Keratinocyte (primary cell): ENCODE data around the gene ANKRD42. TPM values are rescaled to one million over a fixed set of nuclear protein-coding genes. Genes with fewer than 3 reads are reported as not detected.

Experiments used
- DNase-seq: peaks from one replicate; pipeline ENCODE4 v3.0.0-alpha.2; 2011; ENCODE audit warnings: low read depth, missing footprints, low spot score
- FAIRE-seq: peaks from 2 replicates; lab custom pipeline; 2011; peaks lifted over from hg19 to GRCh38; lab: Jason Lieb, UNC
- H2AFZ ChIP-seq: 2 replicates; pipeline ENCODE4 v1.6.0; 2012; ENCODE audit warnings: low read length, control low read depth, inconsistent platforms; ENCODE audit not compliant: control insufficient read depth
- H3K27ac ChIP-seq: 2 replicates; pipeline ENCODE4 v1.5.1; 2011; ENCODE audit warnings: low read length; ENCODE audit not compliant: control insufficient read depth, insufficient read depth
- H3K27me3 ChIP-seq: 3 replicates; pipeline ENCODE4 v1.6.0; 2011; ENCODE audit warnings: low read length; ENCODE audit not compliant: control insufficient read depth, insufficient read depth; ENCODE audit errors: extremely low read depth
- H3K36me3 ChIP-seq, 2 experiments: 2 replicates in 1 of 2; 3 replicates in 1 of 2; pipeline ENCODE4 v1.5.1; 2011; ENCODE audit warnings: low read length in 2 of 2, mild to moderate bottlenecking in 1 of 2; ENCODE audit not compliant: control insufficient read depth in 2 of 2, insufficient read depth in 2 of 2; ENCODE audit errors: extremely low read depth in 1 of 2
- H3K4me1 ChIP-seq: 3 replicates; pipeline ENCODE4 v1.5.1; 2011; ENCODE audit warnings: low read length; ENCODE audit not compliant: control insufficient read depth, insufficient read depth; ENCODE audit errors: extremely low read depth
- H3K4me2 ChIP-seq: 3 replicates; pipeline ENCODE4 v1.6.0; 2011; ENCODE audit warnings: low read depth, low read length; ENCODE audit not compliant: control insufficient read depth, insufficient read depth; ENCODE audit errors: extremely low read depth
- H3K4me3 ChIP-seq, 3 experiments: fragments of 200-600 bp in 1 of 3; sonication (generic) in 1 of 3; 2 replicates in 2 of 3; 3 replicates in 1 of 3; pipeline ENCODE4 v1.5.1; 2011 to 2016; ENCODE audit warnings: low read length in 3 of 3, mild to moderate bottlenecking in 3 of 3, control low read depth in 2 of 3, inconsistent platforms in 1 of 3, low read depth in 1 of 3, mixed read lengths in 1 of 3, mixed run types in 1 of 3, moderate library complexity in 1 of 3; ENCODE audit not compliant: control insufficient read depth in 2 of 3, insufficient read depth in 2 of 3; ENCODE audit errors: extremely low read depth in 1 of 3
- H3K79me2 ChIP-seq: 2 replicates; pipeline ENCODE4 v1.6.0; 2012; ENCODE audit warnings: low read length; ENCODE audit not compliant: control insufficient read depth, insufficient read depth
- H3K9ac ChIP-seq: 3 replicates; pipeline ENCODE4 v1.6.0; 2011; ENCODE audit warnings: low read length; ENCODE audit not compliant: control insufficient read depth, insufficient read depth; ENCODE audit errors: extremely low read depth
- H3K9me1 ChIP-seq: 3 replicates; pipeline ENCODE4 v1.6.0; 2011; ENCODE audit warnings: low read length; ENCODE audit not compliant: control insufficient read depth, insufficient read depth; ENCODE audit errors: extremely low read depth
- H3K9me3 ChIP-seq: 2 replicates; pipeline ENCODE4 v1.5.1; 2012; ENCODE audit warnings: low read depth, low read length; ENCODE audit not compliant: control insufficient read depth
- H4K20me1 ChIP-seq: 3 replicates; pipeline ENCODE4 v1.6.0; 2011; ENCODE audit warnings: low read length; ENCODE audit not compliant: control insufficient read depth, insufficient read depth; ENCODE audit errors: extremely low read depth
- CTCF ChIP-seq, 3 experiments: IDR thresholded peaks in 1 of 3; conservative IDR thresholded peaks in 1 of 3; optimal IDR thresholded peaks in 1 of 3; 2 replicates in 2 of 3; 3 replicates in 1 of 3; pipeline versions ENCODE3 to v1.5.1; 2011; ENCODE audit warnings: low read length in 3 of 3, mild to moderate bottlenecking in 3 of 3, moderate library complexity in 2 of 3, control low read depth in 1 of 3, inconsistent platforms in 1 of 3; ENCODE audit not compliant: insufficient read depth in 2 of 3; ENCODE audit errors: extremely low read depth in 1 of 3
- EZH2 ChIP-seq: IDR thresholded peaks from one replicate; pipeline ENCODE4 v1.6.1; 2012; ENCODE audit warnings: inconsistent platforms, mild to moderate bottlenecking, low read length, moderate library complexity
- dilution Hi-C: fragments of 300-500 bp; cut with MboI; formaldehyde crosslinking; loops from one replicate; pipeline ENCODE4 v1.7.0; 2020; ENCODE audit warnings: low sequenced_read_pairs; ENCODE audit not compliant: extremely low pct_ligation_motif_present
- polyA plus RNA-seq, 5 experiments: library from polyadenylated mRNA; depleted of rRNA in 3 of 5; stranded (reverse) in 3 of 5; stranded (forward) in 1 of 5; unstranded in 1 of 5; fragments of >200 nt; gene quantifications; 1 replicate in 1 of 5; 2 replicates in 3 of 5; 3 replicates in 1 of 5; pipeline versions ENCODE4 v1.2.1 to v1.2.3, GENCODE V29; 2011 to 2012; ENCODE audit warnings: missing spikeins in 2 of 5, low read depth in 1 of 5, low replicate concordance in 1 of 5

Gene ANKRD42
- polyA plus RNA-seq, 1 donor (not counting 4 experiments of a cell fraction or from before 2014, with no cell fraction given): 11.0 TPM

- Histone ChIP-seq H3K9me3 (no peaks in the 10 kb centered on the region), H4K20me1 (no peaks in the 10 kb centered on the region), H3K4me2 (no peak overlapping the region), H3K4me1 (no peaks in the 10 kb centered on the region), H3K9me1 (no peaks in the 10 kb centered on the region), H3K4me3 (no peak overlapping the region), H3K36me3 (peaks cover 0 to 2% of the 10 kb centered on the region in 2 experiments), H3K27me3 (no peaks in the 10 kb centered on the region), H3K79me2 (no peaks in the 10 kb centered on the region), H3K27ac (no peak overlapping the region), H2AFZ (no peak overlapping the region), H3K9ac (no peak overlapping the region)
- FAIRE-seq: no peak
- dilution Hi-C loops: no loop called here
- TF ChIP-seq EZH2: no peak
- TF ChIP-seq CTCF (optimal IDR thresholded peaks at IDR 0.05 in 1 of 3, IDR thresholded peaks at IDR 0.05 in 1 of 3, conservative IDR thresholded peaks at IDR 0.05 in 1 of 3; ENCODE audit: extremely low read depth in 1 of 3, insufficient read depth in 2 of 3, low read length in 3 of 3): no peak
- no peak for DNase-seq
Measured at GRCh38 chr11:83252266-83252665, 58.8 kb downstream of the ANKRD42 start.

- Histone ChIP-seq H4K20me1 (no peaks in the 10 kb centered on the region), H2AFZ (no peak overlapping the region), H3K9ac (no peak overlapping the region), H3K4me2 (no peak overlapping the region), H3K79me2 (no peaks in the 10 kb centered on the region), H3K9me1 (no peaks in the 10 kb centered on the region), H3K9me3 (no peaks in the 10 kb centered on the region), H3K4me3 (no peak overlapping the region), H3K27me3 (no peaks in the 10 kb centered on the region), H3K4me1 (no peaks in the 10 kb centered on the region), H3K36me3 (peaks cover 2 to 3% of the 10 kb centered on the region in 2 experiments), H3K27ac (no peak overlapping the region)
- FAIRE-seq (no peak), DNase-seq (no peak)
- no peak for TF ChIP-seq CTCF (optimal IDR thresholded peaks at IDR 0.05 in 1 of 3, IDR thresholded peaks at IDR 0.05 in 1 of 3, conservative IDR thresholded peaks at IDR 0.05 in 1 of 3; ENCODE audit: extremely low read depth in 1 of 3, insufficient read depth in 2 of 3, low read length in 3 of 3)
- no peak for TF ChIP-seq EZH2
- dilution Hi-C loops: no loop called here
Measured at GRCh38 chr11:83252941-83253340, 59.4 kb downstream of the ANKRD42 start.
